ENCODE results near the gene TMEM231.
A peak's percentile ranks its signal among the peaks of the same experiment; 100 is the strongest.

Gene TMEM231

DNA sequence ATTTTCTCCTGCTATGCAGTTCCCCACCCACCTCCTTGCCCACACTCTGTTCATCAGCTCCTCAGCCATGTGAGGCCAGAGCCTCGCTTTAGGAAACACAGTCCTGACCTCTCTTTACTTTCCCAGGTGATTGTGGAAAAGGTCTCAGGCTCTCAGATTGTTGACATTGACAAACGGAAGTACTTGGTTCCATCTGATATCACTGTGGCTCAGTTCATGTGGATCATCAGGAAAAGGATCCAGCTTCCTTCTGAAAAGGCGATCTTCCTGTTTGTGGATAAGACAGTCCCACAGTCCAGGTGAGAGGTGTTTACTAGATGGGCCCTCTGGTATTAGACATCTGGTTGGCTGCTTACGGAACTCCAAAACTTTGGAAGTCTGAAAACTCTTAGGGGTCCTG is 11.9 kb upstream of the TMEM231 start:
- no peak for DNase-seq (ENCODE audit: extremely low read depth, low read depth)
- H3K4me3 ChIP-seq (replicated peaks; ENCODE audit: low read depth, low read length), result no peak overlapping the region
- TF ChIP-seq, protein P1, sequence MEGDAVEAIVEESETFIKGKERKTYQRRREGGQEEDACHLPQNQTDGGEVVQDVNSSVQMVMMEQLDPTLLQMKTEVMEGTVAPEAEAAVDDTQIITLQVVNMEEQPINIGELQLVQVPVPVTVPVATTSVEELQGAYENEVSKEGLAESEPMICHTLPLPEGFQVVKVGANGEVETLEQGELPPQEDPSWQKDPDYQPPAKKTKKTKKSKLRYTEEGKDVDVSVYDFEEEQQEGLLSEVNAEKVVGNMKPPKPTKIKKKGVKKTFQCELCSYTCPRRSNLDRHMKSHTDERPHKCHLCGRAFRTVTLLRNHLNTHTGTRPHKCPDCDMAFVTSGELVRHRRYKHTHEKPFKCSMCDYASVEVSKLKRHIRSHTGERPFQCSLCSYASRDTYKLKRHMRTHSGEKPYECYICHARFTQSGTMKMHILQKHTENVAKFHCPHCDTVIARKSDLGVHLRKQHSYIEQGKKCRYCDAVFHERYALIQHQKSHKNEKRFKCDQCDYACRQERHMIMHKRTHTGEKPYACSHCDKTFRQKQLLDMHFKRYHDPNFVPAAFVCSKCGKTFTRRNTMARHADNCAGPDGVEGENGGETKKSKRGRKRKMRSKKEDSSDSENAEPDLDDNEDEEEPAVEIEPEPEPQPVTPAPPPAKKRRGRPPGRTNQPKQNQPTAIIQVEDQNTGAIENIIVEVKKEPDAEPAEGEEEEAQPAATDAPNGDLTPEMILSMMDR (IDR thresholded peaks at IDR 0.05; ENCODE audit: low read depth, low read length, missing control alignments), result no peak

DNA sequence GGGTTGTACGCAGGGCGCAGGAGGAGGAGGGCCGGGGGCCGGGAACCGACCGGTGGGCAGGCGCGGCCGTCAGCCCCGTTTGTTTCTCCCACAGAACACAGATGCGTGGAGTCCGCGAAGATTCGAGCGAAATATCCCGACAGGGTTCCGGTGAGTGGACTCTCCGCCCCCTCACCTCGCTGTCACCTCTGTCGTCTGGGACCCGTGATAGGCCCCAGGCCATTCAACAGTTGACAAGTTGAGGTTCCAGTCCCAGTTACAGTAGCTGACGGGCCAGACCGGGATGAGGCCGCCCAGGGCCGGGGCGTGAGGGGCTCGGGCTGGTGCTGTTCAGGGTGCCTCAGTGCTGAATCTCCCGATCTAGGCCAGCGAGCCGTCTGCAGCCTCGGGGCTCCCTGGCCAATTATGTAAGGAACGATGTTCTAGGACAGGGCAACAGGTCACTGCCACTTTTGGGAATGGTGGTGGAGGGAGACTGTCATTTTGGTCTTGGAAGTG is 10.8 kb upstream of the TMEM231 start:
- TF ChIP-seq, protein P1 (IDR thresholded peaks at IDR 0.05; ENCODE audit: low read depth, low read length, missing control alignments), result no peak
- DNase-seq (ENCODE audit: extremely low read depth, low read depth), result no peak
- H3K4me3 ChIP-seq (replicated peaks; ENCODE audit: low read depth, low read length), result peak overlapping the region; percentile 75

GRCh38 chr16:75566040-75566757 is 10.1 kb upstream of the TMEM231 start, which contains the start of gene GABARAPL2:
TSS of gene GABARAPL2 (plus strand) at chr16:75566379. CDS start at chr16:75566487, 108 bp downstream.
- H3K4me3 ChIP-seq (replicated peaks; ENCODE audit: low read depth, low read length), result peak within 1 kb of the TSS; percentile 75
- TF ChIP-seq, protein P1 (IDR thresholded peaks at IDR 0.05; ENCODE audit: low read depth, low read length, missing control alignments), result no peak
- DNase-seq (ENCODE audit: extremely low read depth, low read depth), result no peak

DNA sequence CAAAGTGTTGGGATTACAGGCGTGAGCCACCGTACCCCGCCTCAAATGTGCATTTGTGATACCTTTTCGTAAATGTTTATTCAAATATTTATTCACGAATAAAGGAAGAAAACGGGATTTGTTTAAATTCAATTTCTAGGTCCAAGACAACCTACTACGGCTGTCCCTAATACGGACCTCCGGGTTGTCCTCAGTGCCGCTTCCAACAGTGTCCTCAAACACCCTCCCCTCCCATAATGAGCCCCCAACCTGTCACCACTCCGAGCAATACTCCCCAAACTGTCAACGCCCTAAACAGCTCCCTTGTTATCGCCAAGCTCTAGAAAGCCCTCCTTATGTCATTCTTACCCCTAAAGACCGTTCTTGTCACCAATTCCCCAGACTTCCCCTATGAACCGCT is 9.6 kb upstream of the TMEM231 start:
- no peak for DNase-seq (ENCODE audit: extremely low read depth, low read depth)

DNA sequence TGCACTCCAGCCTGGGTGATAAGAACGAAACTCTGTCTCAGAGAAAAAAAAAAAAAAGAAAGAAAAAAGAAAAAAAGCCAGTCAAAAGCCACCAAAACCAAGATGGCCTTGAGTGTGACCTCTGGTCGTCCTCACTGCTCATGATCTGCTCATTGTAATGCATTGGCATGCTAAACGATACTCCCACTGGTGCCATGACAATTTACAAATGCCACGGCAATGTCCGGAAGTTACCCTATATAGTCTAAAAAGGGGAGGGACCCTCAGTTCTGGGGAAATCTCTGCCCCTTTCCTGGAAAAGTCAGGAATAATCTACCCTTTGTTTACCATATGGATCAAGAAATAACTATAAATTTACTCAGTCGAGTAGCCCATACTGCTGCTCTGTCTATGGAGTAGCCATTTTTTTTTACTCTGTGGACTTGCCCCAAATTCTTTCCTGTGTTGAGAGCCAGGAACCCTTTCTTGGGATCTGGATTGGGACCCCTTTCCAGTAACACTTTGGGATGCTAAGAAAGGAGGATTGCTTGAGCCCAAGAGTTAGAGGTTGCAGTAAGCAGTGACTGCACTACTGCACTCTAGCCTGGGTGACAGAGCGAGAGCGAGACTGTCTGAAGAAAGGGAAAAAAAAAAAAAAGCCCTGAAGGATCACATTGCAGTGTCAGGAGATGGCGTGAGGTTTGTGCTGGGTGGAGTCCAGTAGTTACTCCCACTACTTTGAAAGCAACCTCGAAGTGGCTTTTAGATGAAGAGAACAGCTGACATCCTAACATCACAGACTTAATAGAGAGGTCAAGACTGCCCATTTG is 3.7 kb upstream of the TMEM231 start:
- no peak overlapping the region for H3K4me3 ChIP-seq (replicated peaks; ENCODE audit: low read depth, low read length)
- DNase-seq (ENCODE audit: extremely low read depth, low read depth), result peak; percentile 29
- TF ChIP-seq, protein P1 (IDR thresholded peaks at IDR 0.05; ENCODE audit: low read depth, low read length, missing control alignments), result no peak

More for the DNA sequence above, 9.6 kb upstream of the TMEM231 start:
- H3K4me3 ChIP-seq (replicated peaks; ENCODE audit: low read depth, low read length), result peak overlapping the region; percentile 75
- TF ChIP-seq, protein P1 (IDR thresholded peaks at IDR 0.05; ENCODE audit: low read depth, low read length, missing control alignments), result no peak

DNA sequence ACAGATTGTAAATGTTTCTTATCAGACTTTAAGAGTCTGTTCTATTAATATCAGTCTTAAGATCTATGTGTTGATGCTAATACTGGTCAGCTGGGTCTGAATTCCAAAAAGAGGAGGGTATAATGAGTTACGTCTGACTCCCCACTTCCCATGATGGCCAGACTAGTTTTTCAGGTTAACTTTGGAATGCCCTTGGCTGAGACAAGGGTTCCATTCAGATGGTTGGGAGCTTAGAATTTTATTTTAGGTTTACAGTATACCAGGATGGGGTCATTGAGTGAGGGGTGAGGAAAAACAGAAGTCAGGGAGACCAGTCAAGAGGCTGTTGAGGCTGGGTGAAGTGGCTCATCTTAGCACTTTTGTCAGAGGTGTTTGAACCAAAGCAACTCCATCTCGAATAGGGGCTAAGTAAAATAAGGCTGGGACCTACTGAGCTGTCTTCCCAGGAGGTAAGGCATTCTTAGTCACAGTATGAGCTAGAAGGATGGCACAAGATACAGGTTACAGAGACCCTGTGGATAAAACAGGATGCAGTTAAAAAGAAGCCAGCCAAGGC is 2.9 kb upstream of the TMEM231 start:
- no peak overlapping the region for H3K4me3 ChIP-seq (replicated peaks; ENCODE audit: low read depth, low read length)
- TF ChIP-seq, protein P1 (IDR thresholded peaks at IDR 0.05; ENCODE audit: low read depth, low read length, missing control alignments), result no peak
- DNase-seq (ENCODE audit: extremely low read depth, low read depth), result no peak
